ACHN (cell line): ENCODE results near the gene HSPA9.

Source experiments
- DNase-seq: peaks from one replicate; pipeline ENCODE4 v3.0.0-alpha.2; 2015
- in situ Hi-C: cut with HindIII; loops from 2 replicates; pipeline ENCODE4 v1.10.0; 2017; ENCODE audit warnings: low sequenced_read_pairs, low pct_ligation_motif_present, low pct_unique_long_range_greater_than_20kb

HSPA9 gene

DNA sequence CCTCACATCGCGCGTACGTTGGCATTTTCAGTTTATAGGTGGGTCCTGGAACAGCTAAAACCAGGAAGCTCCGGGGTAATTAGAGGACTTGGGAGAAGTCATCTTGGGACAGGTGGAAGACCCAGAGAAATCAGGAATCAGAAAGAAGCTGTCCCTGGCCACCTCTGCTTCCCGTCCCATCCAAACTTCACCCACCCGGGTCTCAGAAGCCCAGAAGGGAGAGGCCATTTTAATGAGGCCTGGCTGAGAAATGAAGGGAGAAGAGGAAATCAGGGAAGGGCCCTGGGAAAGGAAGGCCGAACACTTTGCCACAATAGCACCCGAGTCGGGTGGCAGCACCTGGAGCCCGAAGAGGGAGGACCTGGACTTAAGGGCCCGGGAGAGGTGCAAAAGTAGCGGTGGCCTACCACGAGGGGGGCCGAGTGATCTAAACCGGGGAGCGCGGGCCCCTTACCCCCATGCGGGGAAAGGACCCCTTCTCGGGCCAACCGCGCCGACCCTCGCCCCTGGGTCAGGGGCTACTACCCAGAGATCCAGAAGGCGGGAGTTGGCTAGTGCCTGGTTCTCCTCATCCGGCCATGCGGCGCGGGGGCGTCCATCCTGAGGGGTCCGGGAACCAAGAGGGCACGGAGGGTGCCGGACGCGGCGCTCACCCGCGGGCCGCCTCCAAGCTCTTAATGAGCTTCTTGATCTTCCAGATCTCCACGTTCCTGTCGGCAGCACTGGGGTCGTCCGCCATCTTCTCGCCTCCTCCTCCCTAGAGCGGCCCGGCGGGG lies 32.8 kb downstream of the HSPA9 start:
- in situ Hi-C loops, result no loop called here

DNA sequence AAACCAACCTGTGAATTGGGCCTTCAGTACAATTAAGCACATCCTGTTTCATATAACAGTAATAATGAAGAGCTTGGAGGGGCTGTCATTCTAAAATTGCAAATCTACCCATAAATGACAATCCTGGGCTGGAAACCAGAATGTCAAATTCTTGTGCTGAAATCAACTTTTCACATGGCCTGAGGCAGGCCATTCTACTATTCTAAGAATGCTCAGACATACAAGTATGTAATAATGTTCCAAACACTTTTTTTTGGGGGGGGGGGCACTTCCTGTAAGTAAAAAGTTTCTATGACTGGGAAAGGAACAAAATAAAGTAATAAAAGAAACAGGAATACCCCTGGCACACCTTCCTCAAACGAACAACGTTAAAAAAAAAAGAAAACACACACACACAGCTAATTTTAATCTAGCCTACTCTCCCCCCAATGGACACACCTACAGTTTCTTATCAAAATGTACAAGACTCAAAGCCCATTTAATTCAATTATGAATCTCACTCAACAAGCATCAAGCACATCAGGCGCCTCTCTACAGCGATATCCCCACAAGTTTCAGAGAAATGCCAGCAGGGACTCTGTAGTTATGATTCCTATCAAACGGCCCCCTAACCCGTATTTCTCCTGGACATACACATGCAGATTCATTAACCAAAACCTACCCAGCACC lies 33.6 kb downstream of the HSPA9 start:
- no peak for DNase-seq
- in situ Hi-C loops, result no loop called here

More for the DNA sequence above, 32.8 kb downstream of the HSPA9 start:
- peak; percentile 34 for DNase-seq

DNA sequence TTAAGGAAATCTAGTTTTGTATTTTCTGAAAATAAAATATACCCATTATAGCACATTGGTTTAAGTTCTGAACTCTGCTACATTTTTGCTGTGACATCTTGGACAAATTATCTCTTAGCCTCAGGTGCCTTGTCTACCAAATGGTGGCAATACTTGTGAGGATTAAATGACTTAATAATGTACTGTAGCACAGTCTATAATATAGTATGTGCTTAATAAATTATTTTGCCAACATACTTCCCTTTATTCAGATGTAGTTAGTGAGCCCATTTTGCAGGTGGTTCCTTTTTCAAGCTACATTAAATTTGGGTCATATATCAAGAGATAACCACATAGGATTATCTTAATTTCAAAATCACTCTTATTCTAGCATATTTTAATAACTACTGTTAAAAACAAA lies 35.4 kb downstream of the HSPA9 start:
- DNase-seq, result no peak
- in situ Hi-C loops, result no loop called here

DNA sequence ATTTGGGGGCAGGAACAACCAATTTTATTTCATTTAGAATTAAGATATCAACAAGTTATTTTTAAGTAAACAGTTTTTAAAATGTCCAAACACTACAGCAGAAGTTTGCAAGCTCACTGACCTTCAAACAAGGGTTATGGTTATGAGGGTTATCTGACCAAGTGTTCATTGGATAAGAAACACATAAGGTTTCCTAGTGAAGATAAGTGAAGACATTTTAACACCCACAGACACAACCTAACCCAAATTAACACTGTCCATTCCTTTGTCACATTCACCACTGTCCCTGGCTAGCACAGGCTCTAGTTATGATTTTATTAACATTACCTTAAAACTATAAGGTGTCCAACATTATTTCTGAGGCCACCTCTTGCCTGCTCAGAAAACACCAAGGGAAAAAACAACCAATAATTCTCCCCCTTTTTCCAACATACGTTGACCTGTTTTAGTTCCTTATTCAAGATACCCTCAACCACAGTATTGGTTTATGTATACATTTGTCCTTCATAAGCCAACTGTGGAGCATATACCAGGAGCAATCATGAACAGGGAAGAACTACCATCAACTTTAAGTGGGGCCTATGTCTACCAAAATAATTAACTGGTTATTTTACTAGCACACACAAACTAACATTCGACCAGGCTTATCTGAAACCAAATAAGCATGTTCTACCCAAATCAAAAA lies 36.1 kb downstream of the HSPA9 start:
- in situ Hi-C loops, result no loop called here
- DNase-seq, result no peak

DNA sequence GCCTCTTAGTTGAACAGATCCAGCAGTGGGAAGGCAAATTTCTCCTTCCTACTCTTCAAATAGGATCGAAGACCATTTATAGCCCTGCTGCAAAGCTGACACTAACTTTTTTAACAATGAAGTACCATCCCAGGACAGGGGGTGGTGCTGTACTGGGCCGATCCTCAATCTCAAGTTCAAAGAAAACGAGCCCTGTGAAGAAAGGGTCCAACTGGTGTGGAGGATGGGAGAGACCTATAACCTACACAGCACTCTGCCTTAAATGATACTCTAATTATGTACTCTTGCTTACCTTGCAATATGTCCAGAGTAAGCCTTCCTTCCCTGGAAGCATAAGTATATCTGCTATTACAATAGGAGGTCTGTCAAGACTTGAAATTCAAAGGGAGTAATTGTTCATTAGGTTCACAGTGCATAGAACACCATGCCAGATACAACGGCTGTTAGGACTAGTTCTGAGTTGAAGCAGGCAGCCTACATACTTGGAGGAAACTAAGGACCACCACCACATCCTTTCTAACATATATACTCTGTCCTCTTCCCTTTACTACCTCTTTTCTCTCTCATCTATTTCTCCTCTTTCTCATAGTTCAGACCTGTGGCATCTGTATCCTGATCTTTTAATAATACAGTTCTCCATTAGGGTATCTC lies 38.4 kb downstream of the HSPA9 start:
- DNase-seq, result peak; percentile 28
- in situ Hi-C loops, result no loop called here

DNA sequence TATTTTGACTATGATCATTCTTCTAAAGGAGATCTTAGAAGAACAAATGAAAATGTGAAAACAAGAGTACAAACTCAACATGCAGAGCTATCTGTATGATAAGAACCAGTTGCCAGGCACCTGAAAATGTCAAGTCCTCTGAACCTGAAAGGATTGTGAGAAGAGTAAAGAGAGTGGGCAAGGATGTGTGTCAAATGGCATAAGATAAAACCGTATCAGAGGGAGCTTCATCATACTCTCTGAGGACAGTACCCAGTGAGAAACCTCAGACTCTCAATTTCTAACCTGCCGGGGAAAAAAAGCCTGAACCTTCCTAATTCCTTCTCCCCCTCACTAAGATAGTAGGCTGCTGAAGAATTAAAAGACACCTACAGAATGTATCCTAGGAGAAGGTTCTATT lies 39.0 kb downstream of the HSPA9 start:
- in situ Hi-C loops, result no loop called here
- no peak for DNase-seq

DNA sequence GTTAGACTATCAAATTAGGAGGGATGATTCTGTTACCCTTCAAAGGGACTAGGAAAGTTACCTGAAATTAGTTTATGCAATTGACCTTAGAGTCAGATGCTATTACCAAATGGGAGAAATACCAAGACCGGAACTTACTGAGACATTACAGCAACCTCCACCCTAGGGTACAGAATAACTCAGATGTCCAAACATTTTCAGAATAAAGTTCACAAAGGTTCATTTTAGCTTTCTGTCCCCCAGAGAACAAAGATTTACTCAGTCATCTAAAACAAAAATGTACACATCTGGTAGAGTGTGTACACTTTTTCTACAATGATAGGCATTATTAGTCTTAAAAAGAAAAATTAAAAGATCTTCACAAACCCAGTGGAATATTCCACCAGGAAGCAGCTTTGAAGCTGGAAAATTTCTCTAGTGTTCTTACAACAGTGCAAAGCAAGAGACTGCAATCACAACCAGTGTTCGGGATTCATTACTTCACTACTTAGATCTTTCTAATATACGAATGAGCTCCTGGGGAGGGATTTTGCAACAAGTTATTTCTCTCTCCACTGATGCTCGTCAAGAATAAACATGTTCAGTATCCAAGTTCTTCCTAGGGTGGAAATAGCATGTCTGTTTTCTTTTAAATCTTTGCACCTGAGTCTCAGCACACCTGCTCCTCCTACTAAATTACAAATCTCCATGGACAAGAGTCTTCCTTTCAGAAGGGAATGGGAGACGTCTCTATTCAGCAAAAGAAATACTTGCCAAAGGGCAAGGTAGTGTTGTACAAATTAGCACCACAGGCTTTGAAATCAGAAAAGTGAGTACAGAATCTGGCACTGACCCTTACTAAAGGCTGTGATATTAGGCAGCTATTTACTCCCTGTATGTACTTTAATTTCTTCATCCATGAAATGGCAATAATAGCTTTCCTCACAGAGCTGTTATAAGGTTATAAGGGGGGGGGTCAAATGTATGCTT lies 40.9 kb downstream of the HSPA9 start:
- no peak for DNase-seq
- in situ Hi-C loops, result no loop called here

DNA sequence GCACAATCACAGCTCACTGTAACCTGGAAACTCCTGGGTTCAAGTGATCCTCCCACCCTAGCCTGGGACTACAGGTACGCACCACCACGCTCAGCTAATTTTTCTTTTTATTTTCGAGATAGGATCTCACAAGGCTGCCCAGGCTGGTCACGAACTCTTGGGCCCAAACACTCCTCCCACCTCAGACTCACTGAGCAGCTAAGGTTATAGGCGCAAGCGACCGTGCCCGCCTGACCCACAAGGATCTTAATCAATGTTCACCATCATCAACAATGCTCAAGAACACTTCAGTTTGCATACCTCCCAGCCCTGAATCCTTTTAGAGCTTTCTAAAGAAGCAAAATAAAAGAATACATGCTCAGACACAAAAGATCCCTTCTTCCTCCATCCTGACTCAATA lies 45.4 kb downstream of the HSPA9 start:
- DNase-seq, result no peak
- in situ Hi-C loops, result no loop called here

DNA sequence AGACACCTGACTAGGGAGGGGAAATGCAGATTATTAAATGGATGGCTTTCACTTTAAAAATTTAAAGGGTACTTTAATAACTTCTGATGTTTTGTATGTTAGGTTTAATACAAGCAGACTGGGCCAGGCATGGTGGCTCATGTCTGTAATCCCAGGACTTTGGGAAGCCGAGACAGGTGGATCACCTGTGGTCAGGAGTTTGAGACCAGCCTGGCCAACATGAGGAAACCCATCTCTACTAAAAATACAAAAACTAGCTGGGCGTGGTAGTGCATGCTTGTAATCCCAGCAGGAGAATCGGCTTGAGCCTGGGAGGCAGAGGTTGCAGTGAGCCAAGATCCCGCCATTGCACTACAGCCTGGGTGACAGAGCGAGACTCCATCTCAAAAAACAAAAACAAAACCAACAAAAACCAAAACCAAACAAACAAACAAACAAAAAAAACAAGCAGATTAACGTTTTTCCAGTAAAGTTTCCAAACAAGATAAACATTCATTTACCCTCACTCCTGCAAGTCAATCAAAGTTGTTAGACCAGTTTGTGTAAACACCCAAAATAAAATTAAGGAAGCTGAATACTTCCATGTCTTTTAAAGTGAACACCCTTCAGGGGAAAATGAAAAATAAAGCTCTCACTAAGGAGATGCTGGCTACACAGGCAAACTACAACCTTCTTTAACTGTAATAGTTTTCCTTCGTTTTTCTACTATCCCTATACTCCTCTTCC lies 46.3 kb downstream of the HSPA9 start:
- in situ Hi-C loops, result no loop called here
- no peak for DNase-seq

DNA sequence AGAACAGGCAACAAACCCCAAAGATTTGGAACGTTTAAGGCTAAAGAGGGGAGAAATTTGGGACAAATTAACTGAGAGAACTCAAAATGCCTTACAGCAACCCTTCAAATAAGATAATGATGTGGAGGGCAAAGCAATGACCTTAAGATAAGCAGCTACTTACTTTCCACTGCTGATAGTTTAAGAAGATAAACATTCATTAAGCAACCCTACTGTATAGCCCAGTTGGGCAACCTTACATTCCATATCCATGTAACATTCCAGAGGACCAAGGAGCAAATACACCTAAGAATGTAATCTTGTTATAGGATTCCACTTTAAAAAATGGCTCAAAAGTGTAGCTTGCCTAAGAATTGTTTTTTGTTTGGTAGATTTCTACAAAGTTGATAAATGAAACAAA lies 47.0 kb downstream of the HSPA9 start:
- DNase-seq, result no peak
- in situ Hi-C loops, result no loop called here

DNA sequence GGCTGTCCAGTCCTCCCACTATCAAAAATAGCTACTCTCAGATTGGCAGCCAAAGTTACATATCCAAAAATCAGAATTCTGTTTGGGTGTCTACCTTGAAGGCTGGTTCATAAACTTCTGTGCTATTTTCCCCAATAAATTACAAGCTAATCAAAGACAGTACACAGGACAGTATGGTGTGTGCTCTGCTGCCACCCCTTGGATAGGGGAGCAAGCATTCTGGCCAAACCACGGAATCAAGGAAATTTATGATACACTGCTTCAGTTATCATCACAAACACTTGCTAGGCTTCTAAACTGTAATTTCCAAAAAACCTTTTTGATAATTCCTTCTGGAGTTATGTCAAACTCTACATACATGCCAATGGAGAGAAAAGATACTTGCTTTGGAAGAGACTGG lies 48.0 kb downstream of the HSPA9 start:
- no peak for DNase-seq
- in situ Hi-C loops, result no loop called here

DNA sequence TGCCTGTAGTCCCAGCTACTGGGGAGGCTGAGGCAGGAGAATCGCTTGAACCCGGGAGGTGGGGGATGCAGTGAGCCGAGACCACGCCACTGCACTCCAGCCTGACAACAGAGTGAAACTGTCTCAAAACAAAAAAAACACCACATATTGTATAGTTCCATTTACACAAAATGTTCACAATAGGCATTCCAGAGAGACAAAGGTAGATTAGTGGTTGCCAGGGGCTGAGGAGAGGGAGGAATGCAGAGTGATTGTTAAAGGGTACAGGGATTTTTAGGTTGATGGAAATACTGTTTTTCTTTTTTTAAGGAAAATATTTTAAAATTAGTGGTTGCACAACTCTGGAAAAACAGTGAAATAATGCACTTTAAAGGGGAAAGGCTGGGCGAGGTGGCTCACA lies 51.8 kb downstream of the HSPA9 start:
- no peak for DNase-seq
- in situ Hi-C loops, result no loop called here

DNA sequence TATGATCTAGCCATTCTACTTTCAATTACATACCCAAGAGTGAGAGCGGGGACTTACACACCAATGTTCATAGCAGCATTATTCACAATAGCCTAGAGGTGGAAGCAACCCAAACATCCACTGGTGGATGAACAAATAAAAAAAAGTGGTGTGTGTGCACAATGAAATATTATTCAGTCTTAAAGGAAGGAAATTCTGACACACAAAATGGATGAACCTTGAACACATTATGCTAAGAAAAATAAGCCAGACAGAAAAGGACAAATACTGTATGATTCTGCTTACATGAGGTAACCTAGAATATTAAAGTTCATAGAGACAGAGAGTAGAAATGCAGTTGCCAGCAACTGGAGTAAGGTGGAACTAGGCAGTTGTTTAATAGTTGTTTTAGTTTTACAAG lies 54.2 kb downstream of the HSPA9 start:
- in situ Hi-C loops, result no loop called here
- DNase-seq, result no peak

DNA sequence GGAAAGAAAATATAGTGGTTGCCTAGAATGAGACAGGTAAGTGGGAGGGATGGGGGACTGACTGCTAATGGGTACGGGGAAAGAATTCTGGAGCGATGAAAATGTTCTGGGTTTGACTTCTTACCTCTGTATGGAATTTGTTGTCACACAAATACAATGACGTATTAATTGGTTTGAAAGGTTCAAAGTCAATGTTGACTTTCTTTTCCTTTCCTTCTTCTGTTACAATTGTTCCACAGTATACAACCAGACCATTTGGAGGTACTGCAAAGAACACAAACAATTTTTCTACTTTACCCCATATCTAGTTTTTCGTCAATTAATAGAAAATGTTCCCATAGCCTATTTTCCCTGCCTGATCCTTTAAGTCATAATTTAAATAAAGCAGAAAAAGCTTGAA lies 57.8 kb downstream of the HSPA9 start:
- in situ Hi-C loops, result no loop called here
- no peak for DNase-seq

DNA sequence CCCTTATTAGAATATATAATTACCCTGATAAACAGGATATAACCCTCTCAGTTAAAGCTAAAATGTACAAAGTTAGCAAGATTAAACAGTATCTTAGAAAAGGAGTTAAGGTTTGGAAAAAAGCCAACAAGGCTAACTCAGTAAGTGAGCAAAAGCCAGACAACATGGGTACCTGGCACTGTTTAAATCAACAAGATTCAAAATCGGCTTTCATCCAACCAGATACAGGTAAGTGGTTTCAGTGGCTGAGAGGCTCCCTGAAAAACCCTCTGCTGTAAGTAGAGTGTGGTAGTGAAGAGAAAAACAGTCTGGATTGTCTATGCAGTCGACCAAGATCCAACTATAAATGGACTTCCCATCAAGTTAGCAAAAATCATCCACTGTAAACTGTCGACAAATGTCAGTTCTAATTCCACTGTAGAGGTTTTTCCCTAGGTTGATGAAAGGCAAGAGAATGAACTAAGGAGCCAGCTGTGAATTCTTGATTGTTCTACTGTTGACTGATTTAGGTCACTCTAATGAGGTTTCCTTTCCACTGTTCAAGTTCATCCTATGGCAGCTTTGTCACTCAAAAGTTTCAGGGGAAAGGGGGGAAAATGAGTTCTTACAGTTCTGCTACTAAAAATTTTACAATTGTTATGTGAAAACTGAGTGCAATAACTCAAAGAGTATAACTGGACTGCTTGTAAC lies 59.5 kb downstream of the HSPA9 start:
- in situ Hi-C loops, result no loop called here

DNA sequence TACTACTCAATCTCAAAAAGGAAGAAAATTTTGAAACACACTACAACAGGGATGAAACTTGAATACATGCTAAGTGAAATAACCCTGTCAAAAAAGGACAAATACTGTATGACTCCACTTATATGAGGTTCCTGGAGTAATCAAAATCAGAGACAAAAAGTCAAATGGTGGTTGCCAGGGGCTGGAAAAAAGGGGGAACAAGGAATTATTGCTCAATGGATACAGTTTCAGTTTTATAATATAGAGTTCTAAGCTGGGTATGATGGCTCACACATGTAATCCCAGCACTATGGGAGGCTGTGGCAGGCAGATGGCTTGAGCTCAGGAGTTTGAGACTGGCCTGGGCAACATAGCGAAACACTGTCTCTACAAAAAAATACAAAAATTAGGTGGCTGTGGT lies 61.2 kb downstream of the HSPA9 start:
- no peak for DNase-seq
- in situ Hi-C loops, result no loop called here

More for the DNA sequence above, 59.5 kb downstream of the HSPA9 start:
- DNase-seq, result no peak

DNA sequence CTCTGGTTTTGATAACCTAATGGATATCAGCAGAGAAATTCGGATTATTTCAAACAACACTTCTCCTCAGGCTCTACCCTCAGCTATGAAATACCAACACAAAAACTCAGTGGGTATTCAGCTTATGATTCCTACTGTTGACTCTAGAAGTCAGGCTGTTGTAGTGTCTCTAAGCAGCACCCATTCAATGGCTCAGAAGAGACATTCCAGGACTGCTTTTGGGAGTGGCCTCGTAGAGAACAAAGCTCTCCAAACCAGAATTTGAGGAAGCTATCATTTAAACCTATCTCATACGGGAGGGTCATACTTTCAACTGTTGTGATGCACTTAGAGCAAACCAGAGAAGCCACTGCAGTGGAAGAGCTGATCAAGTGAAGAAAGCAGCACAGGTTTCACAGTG lies 66.2 kb downstream of the HSPA9 start:
- no peak for DNase-seq
- in situ Hi-C loops, result no loop called here
